ENCODE measurements around the gene CDH15. TPM values are rescaled to one million over a fixed set of nuclear protein-coding genes. Genes with fewer than 3 reads are reported as not detected.

The CDH15 gene
- total and polyA plus RNA-seq, 2 of the 13 experiments (the other 11 are each of a cell fraction or from before 2014, with no cell fraction given) = 0.74 to 2.2 TPM

- TF ChIP-seq RBM39 (IDR thresholded peaks at IDR 0.05; ENCODE audit: low read depth, low read length, poor library complexity, severe bottlenecking) (no peak), JUND (CRISPR knock-in tag; IDR thresholded peaks at IDR 0.05) (no peak), ZNF775 (CRISPR knock-in tag; IDR thresholded peaks at IDR 0.05; ENCODE audit: borderline replicate concordance) (no peak), ZNF816 (CRISPR knock-in tag; IDR thresholded peaks at IDR 0.05; ENCODE audit: borderline replicate concordance) (no peak), DMAP1 (CRISPR knock-in tag; IDR thresholded peaks at IDR 0.05) (no peak), ZBTB26 (CRISPR knock-in tag; IDR thresholded peaks at IDR 0.05; ENCODE audit: borderline replicate concordance) (no peak), ZSCAN31 (CRISPR knock-in tag; IDR thresholded peaks at IDR 0.05; ENCODE audit: low read depth) (no peak), HNRNPLL (IDR thresholded peaks at IDR 0.05; ENCODE audit: low read depth, low read length, poor library complexity, severe bottlenecking) (peak; percentile 30), KMT2A (CRISPR knock-in tag; IDR thresholded peaks at IDR 0.05) (0 out of 2 replicates have a peak, but pooled peaks have one; percentile 10), ZNF598 (CRISPR knock-in tag; IDR thresholded peaks at IDR 0.05; ENCODE audit: borderline replicate concordance) (no peak), RBM22 (optimal IDR thresholded peaks at IDR 0.05; ENCODE audit: low read length) (no peak), ZNF724P (CRISPR knock-in tag; IDR thresholded peaks at IDR 0.05; ENCODE audit: borderline replicate concordance) (no peak), ZFP36L1 (CRISPR knock-in tag; IDR thresholded peaks at IDR 0.05) (no peak), MIXL1 (CRISPR knock-in tag; IDR thresholded peaks at IDR 0.05) (no peak), EED (CRISPR knock-in tag; IDR thresholded peaks at IDR 0.05) (no peak), NFATC3 (CRISPR knock-in tag; IDR thresholded peaks at IDR 0.05) (no peak), ZNF143 (CRISPR knock-in tag; IDR thresholded peaks at IDR 0.05) (no peak), ZNF510 (CRISPR knock-in tag; IDR thresholded peaks at IDR 0.05; ENCODE audit: low read depth) (no peak), GFI1 (CRISPR knock-in tag; IDR thresholded peaks at IDR 0.05; ENCODE audit: borderline replicate concordance) (no peak), ADNP (CRISPR knock-in tag; IDR thresholded peaks at IDR 0.05) (no peak)
- TF ChIP-seq, protein P1, sequence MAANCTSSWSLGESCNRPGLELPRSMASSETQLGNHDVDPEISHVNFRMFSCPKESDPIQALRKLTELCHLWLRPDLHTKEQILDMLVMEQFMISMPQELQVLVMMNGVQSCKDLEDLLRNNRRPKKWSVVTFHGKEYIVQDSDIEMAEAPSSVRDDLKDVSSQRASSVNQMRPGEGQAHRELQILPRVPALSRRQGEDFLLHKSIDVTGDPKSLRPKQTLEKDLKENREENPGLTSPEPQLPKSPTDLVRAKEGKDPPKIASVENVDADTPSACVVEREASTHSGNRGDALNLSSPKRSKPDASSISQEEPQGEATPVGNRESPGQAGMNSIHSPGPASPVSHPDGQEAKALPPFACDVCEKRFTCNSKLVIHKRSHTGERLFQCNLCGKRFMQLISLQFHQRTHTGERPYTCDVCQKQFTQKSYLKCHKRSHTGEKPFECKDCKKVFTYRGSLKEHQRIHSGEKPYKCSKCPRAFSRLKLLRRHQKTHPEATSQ (CRISPR knock-in tag; IDR thresholded peaks at IDR 0.05; ENCODE audit: borderline replicate concordance) = no peak
- TF ChIP-seq, protein P2, sequence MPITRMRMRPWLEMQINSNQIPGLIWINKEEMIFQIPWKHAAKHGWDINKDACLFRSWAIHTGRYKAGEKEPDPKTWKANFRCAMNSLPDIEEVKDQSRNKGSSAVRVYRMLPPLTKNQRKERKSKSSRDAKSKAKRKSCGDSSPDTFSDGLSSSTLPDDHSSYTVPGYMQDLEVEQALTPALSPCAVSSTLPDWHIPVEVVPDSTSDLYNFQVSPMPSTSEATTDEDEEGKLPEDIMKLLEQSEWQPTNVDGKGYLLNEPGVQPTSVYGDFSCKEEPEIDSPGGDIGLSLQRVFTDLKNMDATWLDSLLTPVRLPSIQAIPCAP (CRISPR knock-in tag; IDR thresholded peaks at IDR 0.05; ENCODE audit: low read depth) = no peak
- TF ChIP-seq, protein P3, sequence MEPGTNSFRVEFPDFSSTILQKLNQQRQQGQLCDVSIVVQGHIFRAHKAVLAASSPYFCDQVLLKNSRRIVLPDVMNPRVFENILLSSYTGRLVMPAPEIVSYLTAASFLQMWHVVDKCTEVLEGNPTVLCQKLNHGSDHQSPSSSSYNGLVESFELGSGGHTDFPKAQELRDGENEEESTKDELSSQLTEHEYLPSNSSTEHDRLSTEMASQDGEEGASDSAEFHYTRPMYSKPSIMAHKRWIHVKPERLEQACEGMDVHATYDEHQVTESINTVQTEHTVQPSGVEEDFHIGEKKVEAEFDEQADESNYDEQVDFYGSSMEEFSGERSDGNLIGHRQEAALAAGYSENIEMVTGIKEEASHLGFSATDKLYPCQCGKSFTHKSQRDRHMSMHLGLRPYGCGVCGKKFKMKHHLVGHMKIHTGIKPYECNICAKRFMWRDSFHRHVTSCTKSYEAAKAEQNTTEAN (CRISPR knock-in tag; conservative IDR thresholded peaks at IDR 0.05) = no peak
- TF ChIP-seq, protein P4, sequence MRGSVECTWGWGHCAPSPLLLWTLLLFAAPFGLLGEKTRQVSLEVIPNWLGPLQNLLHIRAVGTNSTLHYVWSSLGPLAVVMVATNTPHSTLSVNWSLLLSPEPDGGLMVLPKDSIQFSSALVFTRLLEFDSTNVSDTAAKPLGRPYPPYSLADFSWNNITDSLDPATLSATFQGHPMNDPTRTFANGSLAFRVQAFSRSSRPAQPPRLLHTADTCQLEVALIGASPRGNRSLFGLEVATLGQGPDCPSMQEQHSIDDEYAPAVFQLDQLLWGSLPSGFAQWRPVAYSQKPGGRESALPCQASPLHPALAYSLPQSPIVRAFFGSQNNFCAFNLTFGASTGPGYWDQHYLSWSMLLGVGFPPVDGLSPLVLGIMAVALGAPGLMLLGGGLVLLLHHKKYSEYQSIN (CRISPR knock-in tag; IDR thresholded peaks at IDR 0.05; ENCODE audit: borderline replicate concordance) = no peak
Observed at GRCh38 chr16:89171216-89172170, at the start of gene CDH15 (continued).
